ENCODE data around the gene GPHN. TPM values are rescaled to one million over a fixed set of nuclear protein-coding genes. Genes with fewer than 3 reads are reported as not detected.

GPHN gene
- total RNA-seq, 2 experiments from 2014 or later, result 29.8 to 37.5 TPM

DNA sequence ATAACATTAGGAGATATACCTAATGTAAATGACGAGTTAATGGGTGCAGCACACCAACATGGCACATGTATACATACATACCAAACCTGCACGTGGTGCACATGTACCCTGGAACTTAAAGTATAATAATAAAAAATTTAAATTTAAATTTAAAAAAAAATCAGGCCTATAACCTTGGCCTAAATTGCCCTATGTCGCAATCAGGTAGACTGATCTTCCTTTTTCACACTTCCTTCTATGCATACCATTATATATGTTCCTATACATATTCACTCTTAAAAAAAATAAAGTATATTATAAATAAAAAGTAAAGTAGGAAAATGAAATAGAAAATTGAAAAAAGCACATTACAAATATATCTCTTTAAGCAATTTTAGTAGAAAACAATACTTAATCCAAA, 563.6 kb downstream of the GPHN start:
- Mint-ChIP-seq H3K4me3 (no peak overlapping the region), H3K36me3 (ENCODE audit: low read depth) (peaks cover 12% of the 10 kb centered on the region), H3K27me3 (no peaks in the 10 kb centered on the region), H3K9me3 (ENCODE audit: low read depth) (no peaks in the 10 kb centered on the region), H3K27ac (no peak overlapping the region), H3K4me1 (peaks cover 10% of the 10 kb centered on the region)
- ChIA-PET POLR2A (no interaction called here), CTCF (no interaction called here)
- intact Hi-C loops (cut with DNase I, micrococcal nuclease), result no loop called here
- ATAC-seq, result no peak
- DNase-seq, result no peak

DNA sequence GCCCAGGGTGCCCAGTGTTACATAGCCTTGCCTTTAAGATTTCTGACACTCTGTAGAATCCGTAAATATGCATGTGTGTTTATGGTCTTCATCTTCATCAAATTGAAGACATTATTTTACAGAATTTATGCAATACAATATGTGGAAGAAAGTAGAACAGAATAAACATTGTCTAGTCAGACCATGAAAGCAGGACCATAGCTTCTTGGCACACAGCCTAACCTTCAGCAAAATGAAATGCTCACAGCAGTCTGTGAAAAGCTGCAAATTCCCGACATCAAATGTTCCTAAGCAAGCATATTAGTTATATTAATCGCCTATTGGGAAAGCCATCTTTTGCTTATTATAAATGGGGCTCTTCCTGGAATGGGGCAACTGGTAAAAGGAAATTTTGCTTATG, 570.0 kb downstream of the GPHN start:
- POLR2A ChIA-PET, result no interaction called here
- CTCF ChIA-PET, result interaction anchor here (0.8 kb wide), 1 partner anchor 574 kb away, joined by 4 read pairs; no protein-coding TSS in a partner anchor
- intact Hi-C loops (cut with DNase I, micrococcal nuclease), result no loop called here
- H3K4me1 Mint-ChIP-seq, result no peaks in the 10 kb centered on the region
- no peak overlapping the region for H3K4me3 Mint-ChIP-seq
- H3K9me3 Mint-ChIP-seq (ENCODE audit: low read depth), result peaks cover 7% of the 10 kb centered on the region
- ATAC-seq (no peak), DNase-seq (no peak)
- H3K27ac Mint-ChIP-seq, result no peak overlapping the region
- H3K36me3 Mint-ChIP-seq (ENCODE audit: low read depth), result peaks cover 3% of the 10 kb centered on the region
- H3K27me3 Mint-ChIP-seq, result no peaks in the 10 kb centered on the region

GRCh38 chr14:67079846-67080245, 571.9 kb downstream of the GPHN start:
- intact Hi-C loops (cut with DNase I, micrococcal nuclease), result no loop called here
- no peaks in the 10 kb centered on the region for H3K4me1 Mint-ChIP-seq
- no peak overlapping the region for H3K27ac Mint-ChIP-seq
- H3K9me3 Mint-ChIP-seq (ENCODE audit: low read depth), result peaks cover 7% of the 10 kb centered on the region
- ChIA-PET POLR2A (interaction anchor here (0.6 to 0.7 kb wide), 2 partner anchors 108 to 113 kb away, joined by 4 read pairs; no protein-coding TSS in a partner anchor), CTCF (no interaction called here)
- ATAC-seq (no peak), DNase-seq (no peak)
- H3K36me3 Mint-ChIP-seq (ENCODE audit: low read depth), result peaks cover 3% of the 10 kb centered on the region
- no peaks in the 10 kb centered on the region for H3K27me3 Mint-ChIP-seq
- H3K4me3 Mint-ChIP-seq, result no peak overlapping the region

DNA sequence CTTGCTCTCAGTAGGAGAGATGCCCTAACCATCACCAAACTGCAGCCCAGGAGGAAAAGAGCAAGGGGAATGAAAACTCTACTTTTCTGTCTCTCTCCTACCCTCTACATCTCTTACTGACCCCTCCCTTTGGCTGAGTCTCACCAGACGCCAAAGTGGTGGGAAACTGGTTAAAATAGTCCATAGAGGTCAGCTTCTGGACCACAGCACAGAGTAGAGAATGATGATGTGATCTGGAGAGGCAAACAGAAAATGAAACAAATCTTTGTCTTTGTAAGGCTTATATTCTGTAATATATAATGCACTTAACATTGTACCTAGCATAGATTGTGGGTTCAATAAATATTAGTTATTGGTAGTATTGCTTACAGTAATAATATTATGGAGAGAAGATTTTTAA, 600.3 kb downstream of the GPHN start:
- ChIA-PET POLR2A (no interaction called here), CTCF (no interaction called here)
- Mint-ChIP-seq H3K27ac (no peak overlapping the region), H3K27me3 (no peaks in the 10 kb centered on the region), H3K4me3 (no peak overlapping the region), H3K9me3 (ENCODE audit: low read depth) (peaks cover 20% of the 10 kb centered on the region), H3K4me1 (no peaks in the 10 kb centered on the region), H3K36me3 (ENCODE audit: low read depth) (peaks cover 29% of the 10 kb centered on the region)
- DNase-seq, result no peak
- intact Hi-C loops (cut with DNase I, micrococcal nuclease), result no loop called here
- no peak for ATAC-seq

DNA sequence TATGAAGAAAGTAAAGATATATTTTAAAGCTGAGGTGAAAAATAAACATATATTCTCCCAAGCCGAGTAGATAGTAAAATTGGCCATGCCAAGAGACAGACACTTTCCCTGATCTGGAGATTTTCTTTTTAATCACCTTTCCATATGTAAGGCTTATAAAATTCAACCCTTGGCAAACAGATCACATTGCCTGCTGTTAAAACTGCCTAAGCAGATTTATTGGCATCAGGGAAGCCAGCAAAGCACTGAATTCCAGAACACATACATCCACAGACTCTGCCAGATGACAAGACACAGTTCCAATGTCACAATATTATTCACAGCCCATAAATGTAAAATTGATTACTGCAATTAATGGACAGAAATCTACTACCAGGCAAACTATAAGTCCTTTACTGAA, 603.1 kb downstream of the GPHN start:
- CTCF ChIA-PET, result no interaction called here

GRCh38 chr14:67112344-67112743, 604.4 kb downstream of the GPHN start:
- DNase-seq (no peak), ATAC-seq (no peak)
- intact Hi-C loops (cut with DNase I, micrococcal nuclease), result loop anchor here (10.0 kb wide), 2 partner anchors 368 to 488 kb away; no protein-coding TSS in a partner anchor
- no peaks in the 10 kb centered on the region for H3K27me3 Mint-ChIP-seq
- ChIA-PET POLR2A (no interaction called here), CTCF (no interaction called here)
- no peaks in the 10 kb centered on the region for H3K9me3 Mint-ChIP-seq (ENCODE audit: low read depth)
- no peak overlapping the region for H3K4me3 Mint-ChIP-seq
- H3K36me3 Mint-ChIP-seq (ENCODE audit: low read depth), result peaks cover 5% of the 10 kb centered on the region
- no peak overlapping the region for H3K27ac Mint-ChIP-seq
- no peaks in the 10 kb centered on the region for H3K4me1 Mint-ChIP-seq

More for the DNA sequence above, 603.1 kb downstream of the GPHN start:
- H3K27ac Mint-ChIP-seq, result no peak overlapping the region
- H3K4me1 Mint-ChIP-seq, result no peaks in the 10 kb centered on the region
- DNase-seq, result no peak
- peaks cover 11% of the 10 kb centered on the region for H3K36me3 Mint-ChIP-seq (ENCODE audit: low read depth)
- H3K27me3 Mint-ChIP-seq, result no peaks in the 10 kb centered on the region
- POLR2A ChIA-PET, result no interaction called here
- peaks cover 7% of the 10 kb centered on the region for H3K9me3 Mint-ChIP-seq (ENCODE audit: low read depth)
- no peak for ATAC-seq
- no peak overlapping the region for H3K4me3 Mint-ChIP-seq
- intact Hi-C loops (cut with DNase I, micrococcal nuclease), result loop anchor here (10.0 kb wide), 2 partner anchors 366 to 486 kb away; no protein-coding TSS in a partner anchor

DNA sequence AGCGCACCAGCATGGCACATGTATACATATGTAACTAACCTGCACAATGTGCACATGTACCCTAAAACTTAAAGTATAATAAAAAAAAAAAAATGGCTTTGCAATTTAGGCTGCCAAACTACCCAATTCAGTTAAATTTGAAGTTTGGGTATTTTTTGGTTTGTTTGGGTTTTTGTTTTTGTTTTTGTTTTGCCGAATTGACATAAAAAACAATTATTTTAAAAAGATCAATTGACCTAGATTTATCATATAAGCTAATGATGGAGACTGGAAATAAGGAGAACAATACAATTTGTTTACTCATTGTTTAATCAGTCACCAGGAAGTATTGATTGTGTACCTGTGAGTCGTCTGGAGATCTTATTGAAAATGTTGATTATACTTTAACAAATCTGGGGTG, 619.2 kb downstream of the GPHN start:
- POLR2A ChIA-PET, result no interaction called here
- intact Hi-C loops (cut with DNase I, micrococcal nuclease), result no loop called here
- Mint-ChIP-seq H3K9me3 (ENCODE audit: low read depth) (peaks cover 4% of the 10 kb centered on the region), H3K4me1 (peaks cover 2% of the 10 kb centered on the region), H3K4me3 (no peak overlapping the region), H3K36me3 (ENCODE audit: low read depth) (peaks cover 29% of the 10 kb centered on the region), H3K27ac (no peak overlapping the region), H3K27me3 (no peaks in the 10 kb centered on the region)
- DNase-seq (no peak), ATAC-seq (no peak)
- CTCF ChIA-PET, result no interaction called here

DNA sequence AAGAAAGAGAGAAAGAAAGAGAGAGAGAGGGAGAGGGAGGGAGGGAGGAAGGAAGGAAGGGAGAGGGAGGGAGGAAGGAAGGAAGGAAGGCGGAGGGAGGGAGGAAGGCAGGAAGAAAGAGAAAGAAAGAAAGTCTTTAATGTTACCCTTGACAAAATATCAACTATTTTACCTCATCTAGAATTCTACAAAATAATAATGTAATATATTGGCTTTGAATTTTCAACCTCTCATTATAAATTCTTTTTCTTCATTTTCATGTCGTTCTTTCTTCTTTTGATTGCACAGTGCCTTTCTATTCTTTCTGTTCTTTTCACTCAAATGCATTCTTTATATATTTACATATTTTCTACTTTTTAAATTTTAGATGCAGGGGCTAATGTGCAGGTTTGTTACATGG, 621.8 kb downstream of the GPHN start:
- POLR2A ChIA-PET, result no interaction called here
- CTCF ChIA-PET, result no interaction called here
- intact Hi-C loops (cut with DNase I, micrococcal nuclease), result loop anchor here (5.0 to 10.0 kb wide), 3 partner anchors 135 to 1922 kb away; no protein-coding TSS in a partner anchor

GRCh38 chr14:67131691-67132090, 623.7 kb downstream of the GPHN start:
- Mint-ChIP-seq H3K9me3 (ENCODE audit: low read depth) (peaks cover 2% of the 10 kb centered on the region), H3K36me3 (ENCODE audit: low read depth) (peaks cover 23% of the 10 kb centered on the region), H3K4me3 (no peak overlapping the region), H3K27ac (no peak overlapping the region), H3K4me1 (peaks cover 32% of the 10 kb centered on the region), H3K27me3 (no peaks in the 10 kb centered on the region)
- intact Hi-C loops (cut with DNase I, micrococcal nuclease), result loop anchor here (5.0 to 10.0 kb wide), 3 partner anchors 137 to 1924 kb away; no protein-coding TSS in a partner anchor
- DNase-seq (no peak), ATAC-seq (no peak)
- CTCF ChIA-PET, result interaction anchor here (0.6 to 1.8 kb wide), 4 partner anchors 116 to 507 kb away, joined by 3 to 5 read pairs (median 4); partner anchors contain the start of genes ATP6V1D and EIF2S1
- POLR2A ChIA-PET, result no interaction called here

More for the DNA sequence above, 621.8 kb downstream of the GPHN start:
- Mint-ChIP-seq H3K9me3 (ENCODE audit: low read depth) (peaks cover 4% of the 10 kb centered on the region), H3K27ac (no peak overlapping the region), H3K27me3 (no peaks in the 10 kb centered on the region), H3K36me3 (ENCODE audit: low read depth) (peaks cover 24% of the 10 kb centered on the region), H3K4me3 (no peak overlapping the region), H3K4me1 (peaks cover 20% of the 10 kb centered on the region)
- DNase-seq, result no peak
- ATAC-seq, result no peak

- Mint-ChIP-seq H3K36me3 (ENCODE audit: low read depth) (peaks cover 23% of the 10 kb centered on the region), H3K27ac (no peak overlapping the region), H3K27me3 (no peaks in the 10 kb centered on the region), H3K4me1 (peaks cover 32% of the 10 kb centered on the region), H3K4me3 (no peak overlapping the region), H3K9me3 (ENCODE audit: low read depth) (peaks cover 2% of the 10 kb centered on the region)
- POLR2A ChIA-PET, result no interaction called here
- no peak for DNase-seq
- intact Hi-C loops (cut with DNase I, micrococcal nuclease), result loop anchor here (5.0 to 10.0 kb wide), 3 partner anchors 138 to 1926 kb away; no protein-coding TSS in a partner anchor
- CTCF ChIA-PET, result interaction anchor here (1.0 to 1.6 kb wide), 5 partner anchors 13 to 509 kb away, joined by 3 to 5 read pairs (median 3); no protein-coding TSS in a partner anchor
- ATAC-seq, result no peak
These were observed 625.2 kb downstream of the GPHN start for GRCh38 chr14:67133144-67133543.

GRCh38 chr14:67133595-67134441, 625.9 kb downstream of the GPHN start:
- Mint-ChIP-seq H3K4me3 (peak overlapping the region; percentile 41), H3K27ac (peak overlapping the region; percentile 93), H3K4me1 (peaks cover 32% of the 10 kb centered on the region), H3K9me3 (ENCODE audit: low read depth) (peaks cover 2% of the 10 kb centered on the region), H3K36me3 (ENCODE audit: low read depth) (peaks cover 21% of the 10 kb centered on the region), H3K27me3 (no peaks in the 10 kb centered on the region)
- peak; percentile 72 for ATAC-seq
- intact Hi-C loops (cut with DNase I, micrococcal nuclease), result loop anchor here (1.0 to 10.0 kb wide), 7 partner anchors 24 to 1927 kb away; partner anchors contain the start of gene GARIN2 (in 1 of the 2)
- CTCF ChIA-PET, result interaction anchor here (0.7 to 1.6 kb wide), 4 partner anchors 12 to 136 kb away, joined by 3 to 5 read pairs (median 4); no protein-coding TSS in a partner anchor
- POLR2A ChIA-PET, result interaction anchor here (0.7 kb wide), 1 partner anchor 56 kb away, joined by 6 read pairs; no protein-coding TSS in a partner anchor
- no peak for DNase-seq
